ENCODE data around the gene PLEKHA6. TPM values are rescaled to one million over a fixed set of nuclear protein-coding genes. Genes with fewer than 3 reads are reported as not detected.
A peak's percentile ranks its signal among the peaks of the same experiment; 100 is the strongest.

PLEKHA6 gene
- total and polyA plus RNA-seq, 2 of the 4 experiments (the other 2 are of a cell fraction) = 8.2 to 19.9 TPM

DNA sequence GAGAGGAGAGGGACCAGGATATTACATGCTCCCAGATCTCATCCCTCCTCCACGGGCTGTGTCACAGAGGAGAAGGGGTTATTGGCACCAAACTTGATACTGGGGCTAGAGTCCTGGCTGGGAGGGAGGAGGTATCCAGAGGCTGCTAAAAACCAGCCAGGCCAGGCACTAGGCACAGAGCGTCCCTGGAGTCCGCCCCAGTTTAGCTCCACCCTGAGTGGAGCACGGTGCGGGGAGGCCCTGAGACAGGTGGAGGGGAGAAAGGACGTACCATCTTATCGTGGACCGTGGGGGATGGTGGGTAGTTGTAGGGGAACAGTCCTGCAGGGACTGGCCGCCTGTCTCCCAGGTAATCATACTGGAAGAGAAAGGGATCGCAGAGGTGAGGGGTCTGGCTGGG is 103.2 kb downstream of the PLEKHA6 start:
- Histone ChIP-seq H4K20me1 (ENCODE audit: insufficient read depth, low read length) (no peaks in the 10 kb centered on the region), H3K79me1 (ENCODE audit: low read depth in 1 of 2, low read length in 2 of 2) (no peaks in the 10 kb centered on the region), H2AFZ (replicated peaks; ENCODE audit: low read length, poor library complexity) (peak overlapping the region; percentile 6), H3K56ac (ENCODE audit: extremely low read depth, insufficient read depth, low read length) (no peak overlapping the region), H2BK20ac (ENCODE audit: low read depth, low read length) (0 out of 2 replicates have a peak overlapping the region, but pooled peaks have one; percentile 7), H3K27ac (ENCODE audit: insufficient read depth, low read length) (no peak overlapping the region), H3K4me1 (ENCODE audit: control insufficient read depth, insufficient read depth, low read length) (peaks cover 19% of the 10 kb centered on the region), H3K27me3 (ENCODE audit: control insufficient read depth, insufficient read depth, low read length) (no peaks in the 10 kb centered on the region), H3K36me3 (ENCODE audit: control insufficient read depth, insufficient read depth, low read length) (peaks cover 19% of the 10 kb centered on the region), H4K8ac (ENCODE audit: low read depth in 2 of 2, low read length in 2 of 2) (no peak overlapping the region), H3K9me3 (ENCODE audit: control insufficient read depth, insufficient read depth, low read length) (no peaks in the 10 kb centered on the region), H2AK5ac (ENCODE audit: low read depth, low read length) (peak overlapping the region; percentile 23; the same call in 1 of the 2 replicates), H4K5ac (ENCODE audit: low read depth, low read length) (0 out of 2 replicates have a peak overlapping the region, but pooled peaks have one; percentile 9), H4K91ac (ENCODE audit: insufficient read depth, low read depth, low read length) (peak overlapping the region; percentile 21; the same call in 1 of the 2 replicates), H2BK15ac (ENCODE audit: low read depth, low read length) (0 out of 3 replicates have a peak overlapping the region, but pooled peaks have one; percentile 28), H3K4ac (ENCODE audit: low read depth, low read length) (no peak overlapping the region), H3K4me3 (ENCODE audit: insufficient read depth, low read depth, low read length) (no peak overlapping the region), H2AK9ac (replicated peaks; ENCODE audit: low read depth, low read length, poor library complexity) (no peak overlapping the region), H3K18ac (ENCODE audit: low read depth, low read length) (no peak overlapping the region), H3K9me1 (ENCODE audit: insufficient read depth, low read length) (peaks cover 6% of the 10 kb centered on the region; the same call in 1 of the 2 replicates), H3K14ac (replicated peaks; ENCODE audit: low read depth, low read length) (no peak overlapping the region), H3K4me2 (ENCODE audit: low read depth, low read length) (no peak overlapping the region), H2BK5ac (ENCODE audit: low read depth, low read length, poor library complexity, severe bottlenecking) (no peak overlapping the region), H2BK120ac (ENCODE audit: low read depth, low read length) (peak overlapping the region; percentile 27; the same call in 1 of the 2 replicates), H3K9ac (ENCODE audit: low read depth, low read length) (no peak overlapping the region), H3K23ac (ENCODE audit: low read depth, low read length) (no peak overlapping the region)
- no peak for ATAC-seq (ENCODE audit: low read depth)
- in situ Hi-C loops (cut with MboI; ENCODE audit: low sequenced_read_pairs) = no loop called here
- WGBS, 2 experiments (ENCODE audit: extremely low coverage in 2 of 2, insufficient read length in 1 of 2) = 96% methylated on average over 7 of the region's 10 CpGs; no CpG with 5 or more reads in 1 of the 2 experiments
- no peak for DNase-seq
- dilution Hi-C loops (cut with HindIII; ENCODE audit: low sequenced_read_pairs, unreplicated experiment) = no loop called here
- intact Hi-C loops (cut with micrococcal nuclease) = no loop called here
- POLR2A ChIA-PET (ENCODE audit: unreplicated experiment) = no interaction called here
- TF ChIP-seq, protein P1, sequence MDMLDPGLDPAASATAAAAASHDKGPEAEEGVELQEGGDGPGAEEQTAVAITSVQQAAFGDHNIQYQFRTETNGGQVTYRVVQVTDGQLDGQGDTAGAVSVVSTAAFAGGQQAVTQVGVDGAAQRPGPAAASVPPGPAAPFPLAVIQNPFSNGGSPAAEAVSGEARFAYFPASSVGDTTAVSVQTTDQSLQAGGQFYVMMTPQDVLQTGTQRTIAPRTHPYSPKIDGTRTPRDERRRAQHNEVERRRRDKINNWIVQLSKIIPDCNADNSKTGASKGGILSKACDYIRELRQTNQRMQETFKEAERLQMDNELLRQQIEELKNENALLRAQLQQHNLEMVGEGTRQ (IDR thresholded peaks at IDR 0.05; ENCODE audit: low read depth, low read length) = no peak
- TF ChIP-seq NFE2L2 (IDR thresholded peaks at IDR 0.05; ENCODE audit: low read depth, low read length) (no peak), RAD21 (IDR thresholded peaks at IDR 0.05; ENCODE audit: low read length) (no peak), BHLHE40 (IDR thresholded peaks at IDR 0.05; ENCODE audit: low read depth, low read length) (no peak), CHD1 (IDR thresholded peaks at IDR 0.05; ENCODE audit: low read depth, low read length) (no peak), POLR2A (IDR thresholded peaks at IDR 0.05; ENCODE audit: low read depth, low read length) (no peak), MAZ (IDR thresholded peaks at IDR 0.05; ENCODE audit: borderline replicate concordance, low read depth, low read length) (no peak), CEBPB (IDR thresholded peaks at IDR 0.05; ENCODE audit: low read depth, low read length) (no peak), MXI1 (IDR thresholded peaks at IDR 0.05; ENCODE audit: borderline replicate concordance, low read depth, low read length) (no peak)
- TF ChIP-seq, protein P2, sequence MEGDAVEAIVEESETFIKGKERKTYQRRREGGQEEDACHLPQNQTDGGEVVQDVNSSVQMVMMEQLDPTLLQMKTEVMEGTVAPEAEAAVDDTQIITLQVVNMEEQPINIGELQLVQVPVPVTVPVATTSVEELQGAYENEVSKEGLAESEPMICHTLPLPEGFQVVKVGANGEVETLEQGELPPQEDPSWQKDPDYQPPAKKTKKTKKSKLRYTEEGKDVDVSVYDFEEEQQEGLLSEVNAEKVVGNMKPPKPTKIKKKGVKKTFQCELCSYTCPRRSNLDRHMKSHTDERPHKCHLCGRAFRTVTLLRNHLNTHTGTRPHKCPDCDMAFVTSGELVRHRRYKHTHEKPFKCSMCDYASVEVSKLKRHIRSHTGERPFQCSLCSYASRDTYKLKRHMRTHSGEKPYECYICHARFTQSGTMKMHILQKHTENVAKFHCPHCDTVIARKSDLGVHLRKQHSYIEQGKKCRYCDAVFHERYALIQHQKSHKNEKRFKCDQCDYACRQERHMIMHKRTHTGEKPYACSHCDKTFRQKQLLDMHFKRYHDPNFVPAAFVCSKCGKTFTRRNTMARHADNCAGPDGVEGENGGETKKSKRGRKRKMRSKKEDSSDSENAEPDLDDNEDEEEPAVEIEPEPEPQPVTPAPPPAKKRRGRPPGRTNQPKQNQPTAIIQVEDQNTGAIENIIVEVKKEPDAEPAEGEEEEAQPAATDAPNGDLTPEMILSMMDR (conservative IDR thresholded peaks at IDR 0.05; ENCODE audit: low read depth, low read length) = no peak
- TF ChIP-seq, protein P3, sequence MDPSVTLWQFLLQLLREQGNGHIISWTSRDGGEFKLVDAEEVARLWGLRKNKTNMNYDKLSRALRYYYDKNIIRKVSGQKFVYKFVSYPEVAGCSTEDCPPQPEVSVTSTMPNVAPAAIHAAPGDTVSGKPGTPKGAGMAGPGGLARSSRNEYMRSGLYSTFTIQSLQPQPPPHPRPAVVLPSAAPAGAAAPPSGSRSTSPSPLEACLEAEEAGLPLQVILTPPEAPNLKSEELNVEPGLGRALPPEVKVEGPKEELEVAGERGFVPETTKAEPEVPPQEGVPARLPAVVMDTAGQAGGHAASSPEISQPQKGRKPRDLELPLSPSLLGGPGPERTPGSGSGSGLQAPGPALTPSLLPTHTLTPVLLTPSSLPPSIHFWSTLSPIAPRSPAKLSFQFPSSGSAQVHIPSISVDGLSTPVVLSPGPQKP (IDR thresholded peaks at IDR 0.05; ENCODE audit: borderline replicate concordance, low read depth, low read length) = no peak
- no TSS peak for BruUV-seq (replicated peaks)
- CTCF ChIA-PET = interaction anchor here (1.1 to 3.4 kb wide), 2 partner anchors 103 to 107 kb away, joined by 3 to 15 read pairs; partner anchors contain the start of gene PLEKHA6

All from IMR-90 (cell line).